Activated CD4-positive, alpha-beta memory T cell treated with anti-CD3 and anti-CD28 coated beads, Interleukin-2, amount 10 ng/mL, durations not matched to agents 7 days and 5 days (primary cell): Measurements from ENCODE around the gene HEMGN. TPM values are rescaled to one million over a fixed set of nuclear protein-coding genes. Genes with fewer than 3 reads are reported as not detected.

Source experiments
- CTCF ChIA-PET: fragments of 350-600 bp; sonication (Branson Sonifier 250); formaldehyde crosslinking; loops from one replicate; lab custom pipeline; 2021; ENCODE audit warnings: antibody characterized with exemption, inconsistent platforms; lab: Charles Lee
- POLR2A ChIA-PET: fragments of 350-600 bp; sonication (Branson Sonifier 250); formaldehyde crosslinking; loops from one replicate; lab custom pipeline; 2021; ENCODE audit warnings: antibody characterized with exemption; lab: Charles Lee
- DNase-seq: peaks from one replicate; pipeline ENCODE4 v3.0.0-alpha.2; 2020
- H3K27ac Mint-ChIP-seq: one replicate; pipeline ENCODE4 v1.8.0; 2021; ENCODE audit warnings: mild to moderate bottlenecking, mixed read lengths
- H3K27me3 Mint-ChIP-seq: one replicate; pipeline ENCODE4 v1.8.0; 2021; ENCODE audit warnings: mixed read lengths
- H3K36me3 Mint-ChIP-seq: one replicate; pipeline ENCODE4 v1.8.0; 2021; ENCODE audit warnings: low read depth, mixed read lengths
- H3K4me1 Mint-ChIP-seq: one replicate; pipeline ENCODE4 v1.8.0; 2021; ENCODE audit warnings: mixed read lengths
- H3K4me3 Mint-ChIP-seq: one replicate; pipeline ENCODE4 v1.8.0; 2021; ENCODE audit warnings: mild to moderate bottlenecking, mixed read lengths
- H3K9me3 Mint-ChIP-seq: one replicate; pipeline ENCODE4 v1.8.0; 2021; ENCODE audit warnings: mixed read lengths
- total RNA-seq, 2 experiments: library from RNA; stranded (reverse); gene quantifications; one replicate each; pipeline ENCODE4 v1.2.3, GENCODE V29; 2021

HEMGN gene
- total RNA-seq, 2 experiments from 2014 or later: 0.53 to 0.83 TPM

- Mint-ChIP-seq H3K4me3 (no peak overlapping the region), H3K36me3 (no peaks in the 10 kb centered on the region), H3K9me3 (no peaks in the 10 kb centered on the region), H3K27ac (no peak overlapping the region), H3K27me3 (peaks cover 5% of the 10 kb centered on the region), H3K4me1 (no peaks in the 10 kb centered on the region)
- CTCF ChIA-PET: interaction anchor here (1.0 to 2.3 kb wide), 2 partner anchors 10 to 42 kb away, joined by 3 to 22 read pairs; partner anchors contain the start of gene TRMO
- DNase-seq: no peak
- POLR2A ChIA-PET: no interaction called here
These were observed 57.6 kb downstream of the HEMGN start for GRCh38 chr9:97880336-97880735.

Other genes with a start within 250 kb of the HEMGN start
- gene XPA, start 240.8 kb downstream of the HEMGN start, total RNA-seq: 10 to 100 TPM; 12.1 to 12.4 TPM
- gene FOXE1, start 84.9 kb downstream of the HEMGN start, total RNA-seq: not detected
- 10 to 100 TPM; 25.4 to 27.4 TPM for gene TRMO, start 15.7 kb downstream of the HEMGN start, total RNA-seq
- gene ANP32B, start 45.2 kb upstream of the HEMGN start, total RNA-seq: 100 to 1,000 TPM; 317 to 335 TPM
- 10 to 100 TPM; 46.1 to 47.3 TPM for gene NANS, start 118.6 kb upstream of the HEMGN start, total RNA-seq
- gene TRIM14, start 181.1 kb upstream of the HEMGN start, total RNA-seq: 100 to 1,000 TPM in 1 of 2 experiments, 10 to 100 TPM in 1; 99.4 to 101 TPM